HG03060 (cell line): ENCODE measurements around the gene SCYL3.
A peak's percentile ranks its signal among the peaks of the same experiment; 100 is the strongest.
"Not testable (repeated sequence)": the region's sequence is repeated elsewhere in the genome, so short reads cannot be mapped to it uniquely, and the experiment has no call there.

ENCODE experiments used
- ATAC-seq: cut with Tn5 transposase; IDR thresholded peaks from one replicate; pipeline ENCODE4 v1.9.1; 2021; ENCODE audit warnings: low read depth, moderate number of reproducible peaks; ENCODE audit not compliant: unreplicated experiment

SCYL3 gene, protein sequence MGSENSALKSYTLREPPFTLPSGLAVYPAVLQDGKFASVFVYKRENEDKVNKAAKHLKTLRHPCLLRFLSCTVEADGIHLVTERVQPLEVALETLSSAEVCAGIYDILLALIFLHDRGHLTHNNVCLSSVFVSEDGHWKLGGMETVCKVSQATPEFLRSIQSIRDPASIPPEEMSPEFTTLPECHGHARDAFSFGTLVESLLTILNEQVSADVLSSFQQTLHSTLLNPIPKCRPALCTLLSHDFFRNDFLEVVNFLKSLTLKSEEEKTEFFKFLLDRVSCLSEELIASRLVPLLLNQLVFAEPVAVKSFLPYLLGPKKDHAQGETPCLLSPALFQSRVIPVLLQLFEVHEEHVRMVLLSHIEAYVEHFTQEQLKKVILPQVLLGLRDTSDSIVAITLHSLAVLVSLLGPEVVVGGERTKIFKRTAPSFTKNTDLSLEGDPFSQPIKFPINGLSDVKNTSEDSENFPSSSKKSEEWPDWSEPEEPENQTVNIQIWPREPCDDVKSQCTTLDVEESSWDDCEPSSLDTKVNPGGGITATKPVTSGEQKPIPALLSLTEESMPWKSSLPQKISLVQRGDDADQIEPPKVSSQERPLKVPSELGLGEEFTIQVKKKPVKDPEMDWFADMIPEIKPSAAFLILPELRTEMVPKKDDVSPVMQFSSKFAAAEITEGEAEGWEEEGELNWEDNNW

DNA sequence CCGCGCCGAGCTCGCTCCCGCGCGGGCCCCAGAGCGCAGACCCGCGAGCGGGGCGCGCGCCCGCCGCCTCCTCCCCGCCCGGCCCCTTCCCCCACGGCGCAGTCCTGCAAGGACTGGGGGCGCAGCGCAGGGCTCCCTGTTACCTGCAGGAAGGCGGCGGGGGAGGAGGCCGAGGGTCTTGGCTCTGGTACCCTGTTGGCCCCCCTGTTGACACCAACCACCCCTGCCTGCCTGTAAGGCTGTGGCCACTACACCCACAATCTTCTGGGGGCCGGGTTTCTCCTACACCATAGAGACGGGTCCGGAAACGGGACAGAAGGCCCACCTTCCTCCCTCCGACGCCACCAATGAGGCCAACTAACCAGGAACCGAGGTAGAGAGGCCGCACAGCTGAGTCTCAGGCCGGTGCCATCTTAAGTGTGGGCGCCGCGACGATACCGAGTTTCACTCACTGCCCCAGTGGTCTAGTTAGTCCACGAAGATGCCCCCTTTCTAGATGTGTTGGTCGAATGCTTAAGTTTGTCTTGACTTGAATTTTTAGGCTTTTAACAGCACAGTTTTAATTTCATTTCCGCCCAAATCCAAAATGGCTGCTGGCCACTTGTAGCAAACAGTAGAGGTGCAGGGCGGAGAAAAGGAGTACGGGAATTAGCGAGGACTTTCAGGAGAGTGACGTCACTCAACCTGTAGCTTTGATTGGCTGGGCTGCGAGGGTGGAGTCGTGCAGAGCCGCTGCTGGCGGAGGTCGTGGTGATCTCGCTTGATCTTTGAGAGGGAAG, at the start of gene SCYL3:
Gene SCYL3, minus strand, starts transcription at position 252 of the 779 bp plus-strand sequence. CDS start 5,056 bp downstream, outside the sequence.
- ATAC-seq: peak; percentile 70

DNA sequence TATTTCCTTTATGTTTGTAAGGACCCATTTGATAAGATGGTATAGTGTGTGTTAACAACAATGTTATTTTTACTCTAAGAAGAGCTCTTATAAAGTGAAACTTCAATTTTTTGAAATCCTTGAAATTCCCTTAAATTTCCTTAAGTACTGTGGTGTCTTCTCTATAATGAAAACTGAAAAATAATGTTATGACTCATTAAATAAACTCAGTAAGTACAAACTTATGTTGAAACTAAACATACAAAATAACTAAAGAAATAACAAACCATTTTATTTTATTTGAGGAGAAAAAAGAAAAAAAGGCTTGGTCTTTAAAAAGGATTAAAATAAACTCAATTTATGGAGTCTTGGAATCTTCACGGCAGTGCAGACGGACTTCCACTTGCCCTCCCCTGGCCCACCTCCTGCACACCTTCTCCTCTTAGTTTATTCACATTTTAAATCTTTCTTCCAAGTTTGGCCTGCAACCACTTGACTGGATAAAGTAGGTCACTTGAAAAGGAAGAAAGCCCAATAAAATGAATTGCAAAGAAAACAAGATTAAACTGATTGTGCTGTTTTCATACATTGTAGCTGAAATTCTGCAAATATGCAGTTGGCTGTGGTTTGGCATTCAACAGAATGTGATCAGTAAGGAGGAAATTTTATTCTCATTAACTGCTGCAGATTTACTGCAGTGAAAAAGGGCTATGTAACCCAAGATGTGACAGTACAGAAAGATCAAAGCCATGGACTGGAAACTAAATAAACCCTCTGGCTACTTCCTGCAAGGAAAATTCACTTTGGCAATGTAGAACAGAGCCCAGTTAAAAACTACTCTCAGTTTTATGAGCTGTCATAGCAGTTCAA, 48.5 kb upstream of the SCYL3 start:
- ATAC-seq: no peak

DNA sequence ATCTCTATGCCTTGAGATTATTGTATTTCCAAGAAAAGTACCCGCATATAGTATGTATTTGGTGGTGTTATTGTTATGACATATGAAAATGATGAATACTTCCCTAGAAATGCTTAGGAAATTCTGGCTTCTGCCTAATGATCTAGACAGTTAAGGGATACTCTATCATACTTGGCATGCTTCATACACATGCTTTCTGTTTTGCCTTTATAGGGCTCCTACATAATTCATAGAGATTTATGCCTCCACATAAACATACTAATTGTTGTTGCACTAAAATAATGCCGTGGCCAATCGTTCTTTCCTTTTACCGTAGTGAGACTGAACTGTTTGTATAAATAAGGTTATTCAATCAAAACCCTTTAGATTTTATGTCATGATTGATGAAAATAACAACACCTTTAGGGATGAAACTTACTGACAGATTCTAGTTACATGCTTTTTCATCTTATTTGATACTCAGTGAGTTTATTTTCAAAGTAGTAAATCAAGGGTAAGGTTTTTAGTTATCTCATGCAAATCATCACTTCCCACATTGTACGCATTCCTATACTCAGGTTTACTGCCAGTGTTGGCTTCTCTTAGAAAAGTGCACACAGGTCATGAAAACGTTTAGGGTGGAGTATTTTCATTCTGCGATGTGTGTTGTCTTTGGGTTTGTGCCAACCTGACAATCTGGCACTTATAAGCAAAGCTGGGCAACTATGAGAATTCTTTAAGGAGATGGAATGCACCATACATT, 40.5 kb upstream of the SCYL3 start:
- no peak for ATAC-seq

GRCh38 chr1:169931795-169932231, 38.1 kb upstream of the SCYL3 start:
- ATAC-seq: no peak

DNA sequence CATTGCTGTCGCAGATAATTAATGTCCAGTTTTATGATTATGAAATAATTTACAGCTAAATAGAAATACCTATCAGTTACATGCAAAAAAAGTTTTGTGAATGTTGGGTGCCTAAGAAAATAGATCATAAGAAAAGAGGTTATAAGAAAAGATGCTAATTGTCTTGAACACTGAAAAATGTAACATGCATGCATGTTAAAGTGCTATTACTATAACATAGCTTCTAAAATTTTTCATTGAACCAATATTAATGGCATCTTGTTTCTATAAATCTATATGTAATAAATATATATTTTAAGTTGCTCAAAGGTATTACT, 35.5 kb upstream of the SCYL3 start:
- no peak for ATAC-seq

GRCh38 chr1:169928438-169929209, 34.9 kb upstream of the SCYL3 start:
- no peak for ATAC-seq

GRCh38 chr1:169925505-169926482, 32.1 kb upstream of the SCYL3 start:
- ATAC-seq: no peak

DNA sequence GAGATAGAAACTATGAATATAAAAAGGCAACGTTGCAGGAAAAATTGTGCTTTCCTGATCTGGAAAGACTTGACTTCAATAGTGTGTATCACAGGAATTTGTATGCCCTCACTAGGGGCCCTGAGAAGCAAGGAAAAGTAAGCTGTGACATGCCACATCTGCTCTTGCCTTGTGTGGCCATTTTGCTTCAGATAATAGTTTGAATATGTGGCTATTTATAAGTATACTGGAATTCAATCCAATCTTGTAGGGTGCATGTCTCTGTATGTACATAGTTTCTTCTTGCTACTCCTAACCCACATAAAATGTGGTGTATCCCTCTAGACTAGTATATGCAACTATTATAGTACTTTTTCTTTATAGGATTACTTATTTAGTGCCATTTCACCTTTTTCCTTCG, 31.1 kb upstream of the SCYL3 start:
- ATAC-seq: no peak

- no peak for ATAC-seq
These were observed 30.4 kb upstream of the SCYL3 start for GRCh38 chr1:169924063-169924462.

DNA sequence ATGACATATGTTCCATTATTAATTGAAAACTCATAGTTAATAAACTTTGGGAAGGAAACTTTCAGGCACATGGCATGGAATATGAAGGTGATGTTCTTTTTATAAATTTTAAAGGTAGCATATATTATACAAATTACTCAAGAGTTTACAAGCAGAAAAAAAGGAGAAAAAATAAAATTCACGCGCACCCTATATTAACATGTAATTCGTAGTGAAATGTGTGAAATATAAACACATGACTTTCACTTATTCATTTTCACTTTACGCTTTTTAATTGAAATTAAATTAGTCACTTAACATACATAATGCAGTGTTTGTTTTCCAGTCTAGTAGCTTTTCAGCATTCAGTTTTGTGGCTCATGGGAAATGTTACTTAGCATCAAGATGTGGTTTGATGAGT, 27.4 kb upstream of the SCYL3 start:
- ATAC-seq: no peak

DNA sequence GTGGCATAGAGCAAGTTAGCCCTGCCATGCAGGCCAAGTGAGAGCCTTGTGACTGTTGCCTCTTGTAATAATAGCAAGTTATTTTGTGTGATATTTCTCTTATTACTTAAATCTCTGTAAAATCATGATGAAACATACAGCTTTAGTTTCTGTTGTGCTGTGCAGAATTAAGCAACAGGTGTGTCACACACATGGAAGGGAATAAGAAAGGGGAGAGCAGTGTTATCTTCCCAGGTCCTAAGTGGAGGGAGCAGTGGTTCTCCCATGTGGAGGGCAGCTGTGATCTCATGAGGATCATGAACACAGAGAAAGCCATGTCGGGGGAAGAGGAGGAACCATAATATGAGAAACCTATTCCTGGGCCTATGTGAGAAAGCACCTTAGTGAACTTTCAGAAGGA, 25.2 kb upstream of the SCYL3 start:
- ATAC-seq: no peak

- not testable (repeated sequence) for ATAC-seq
These were observed 24.5 kb upstream of the SCYL3 start for GRCh38 chr1:169918220-169918619.

DNA sequence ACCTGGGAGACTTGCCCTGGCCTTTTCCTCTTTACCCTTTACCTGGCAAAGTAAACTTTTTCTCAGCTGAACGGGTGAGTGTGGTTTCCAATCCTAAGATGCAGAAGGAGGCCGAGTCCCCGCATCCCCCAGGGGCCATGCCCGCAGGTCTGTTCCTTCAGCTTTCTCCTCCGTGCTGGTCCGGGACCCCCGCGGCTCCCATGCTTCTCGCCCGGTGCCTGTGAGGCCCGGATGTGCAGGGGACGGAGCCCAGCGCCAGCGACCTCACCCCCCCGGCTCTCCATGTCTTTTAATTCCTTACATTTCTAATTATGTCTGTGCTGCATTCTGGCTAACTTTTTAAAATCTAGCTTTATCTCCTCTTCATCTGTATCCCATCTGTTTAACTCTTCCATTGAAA, 21.5 kb upstream of the SCYL3 start:
- no peak for ATAC-seq

GRCh38 chr1:169914531-169914930, 20.8 kb upstream of the SCYL3 start:
- no peak for ATAC-seq

DNA sequence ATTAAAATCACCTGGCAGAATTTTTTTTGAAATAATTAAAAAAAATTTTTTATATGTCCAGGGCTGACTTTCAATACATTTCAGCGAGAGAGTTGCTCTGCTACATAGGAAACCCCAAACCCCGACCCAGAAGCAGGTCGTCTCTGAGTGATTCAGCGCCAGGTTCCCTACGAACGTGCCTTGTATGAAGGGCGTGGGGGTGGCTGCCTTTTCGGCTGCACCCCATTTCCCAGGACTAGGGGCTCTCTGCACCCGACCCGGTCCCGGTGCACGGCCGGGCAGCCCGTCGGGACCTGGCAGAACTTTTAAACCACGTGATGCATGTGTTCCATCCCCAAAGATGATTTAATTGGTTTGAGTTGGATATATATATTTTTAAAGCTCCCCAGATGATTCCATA, 15.8 kb upstream of the SCYL3 start:
- ATAC-seq: no peak

- ATAC-seq: no peak
These were observed 13.2 kb upstream of the SCYL3 start for GRCh38 chr1:169906938-169907337.

DNA sequence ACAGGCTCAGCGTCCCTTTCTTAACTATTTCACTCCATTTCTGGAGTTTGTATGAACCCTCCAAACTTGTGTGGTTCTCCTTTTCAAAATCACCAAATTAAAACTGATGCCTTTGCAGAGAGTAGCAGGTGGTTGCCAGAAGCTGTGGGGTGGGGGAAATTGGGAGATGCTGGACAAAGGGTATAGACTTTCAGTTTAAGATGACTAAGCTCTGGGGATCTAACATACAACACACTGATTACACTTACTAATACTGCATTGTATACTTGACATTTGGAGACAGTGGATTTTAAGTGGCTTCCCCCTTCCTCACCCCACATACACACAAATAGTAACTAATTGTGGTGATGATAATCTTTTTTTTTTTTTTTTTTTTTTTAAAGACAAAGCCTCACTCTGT, 11.1 kb upstream of the SCYL3 start:
- ATAC-seq: no peak

DNA sequence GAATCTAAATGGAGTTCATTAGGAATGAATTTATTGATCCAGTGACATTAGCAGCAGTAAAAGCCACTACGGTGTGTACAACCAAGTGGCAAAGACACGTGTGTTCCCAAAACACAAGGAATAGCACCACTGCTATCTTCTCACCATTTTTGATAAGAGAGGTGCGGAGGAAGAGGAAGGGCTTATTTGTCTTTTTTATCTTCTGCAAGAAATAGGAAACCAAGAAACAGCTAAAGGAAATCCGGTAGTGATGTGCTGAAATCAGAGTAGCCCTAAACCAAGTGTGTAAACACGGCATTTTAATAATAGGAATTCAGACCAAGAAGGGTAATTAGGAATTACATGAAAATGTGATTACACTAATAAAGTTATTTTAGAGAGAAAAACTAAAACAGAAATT, 9.1 kb upstream of the SCYL3 start:
- no peak for ATAC-seq
